IPS-NIHi11 (cell line): ENCODE results near the gene SPAG4.

Source experiments
- DNase-seq: peaks from one replicate; pipeline ENCODE4 v3.0.0; 2012; ENCODE audit warnings: mixed read lengths, low spot score

SPAG4 gene

DNA sequence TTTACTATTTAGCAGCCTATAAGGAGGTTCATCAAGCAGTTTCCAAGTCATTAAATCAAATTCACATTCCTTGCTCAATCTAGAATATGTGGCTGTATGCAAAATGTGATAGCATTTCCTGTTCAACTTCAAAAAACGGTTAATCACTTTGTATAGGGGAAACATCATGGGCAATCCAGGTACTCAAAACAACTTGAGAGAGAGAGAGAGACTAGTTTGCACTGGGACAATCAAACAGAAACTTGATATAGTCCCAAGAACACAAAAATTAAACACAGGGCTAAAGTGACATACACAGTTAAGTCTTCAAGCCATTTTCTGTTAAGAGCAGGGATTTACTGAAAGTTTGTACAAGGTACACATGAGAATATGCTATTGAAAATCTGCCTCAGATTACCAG lies 41.6 kb downstream of the SPAG4 start:
- no peak for DNase-seq

- no peak for DNase-seq
Measured at GRCh38 chr20:35660122-35660937, 44.7 kb downstream of the SPAG4 start.

DNA sequence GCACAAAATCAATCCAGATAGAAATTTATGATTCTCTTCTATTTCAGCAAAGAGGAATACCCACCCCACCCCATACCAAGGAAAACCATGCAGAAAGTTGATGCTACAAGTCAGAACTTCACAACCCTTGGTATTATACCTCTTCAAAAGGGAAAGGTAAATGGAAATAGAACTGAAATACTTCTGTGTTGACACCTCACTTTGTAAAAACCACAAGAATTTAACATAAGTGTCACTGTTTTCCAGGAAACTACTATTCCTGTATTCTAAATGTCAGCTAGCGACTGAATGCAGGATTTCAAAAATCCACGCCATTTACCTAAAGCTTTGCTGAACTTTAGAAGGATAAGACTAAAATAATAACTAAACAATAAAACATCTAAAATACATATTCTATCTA lies 45.4 kb downstream of the SPAG4 start:
- DNase-seq = no peak

- no peak for DNase-seq
Measured at GRCh38 chr20:35661908-35662307, 46.3 kb downstream of the SPAG4 start.

DNA sequence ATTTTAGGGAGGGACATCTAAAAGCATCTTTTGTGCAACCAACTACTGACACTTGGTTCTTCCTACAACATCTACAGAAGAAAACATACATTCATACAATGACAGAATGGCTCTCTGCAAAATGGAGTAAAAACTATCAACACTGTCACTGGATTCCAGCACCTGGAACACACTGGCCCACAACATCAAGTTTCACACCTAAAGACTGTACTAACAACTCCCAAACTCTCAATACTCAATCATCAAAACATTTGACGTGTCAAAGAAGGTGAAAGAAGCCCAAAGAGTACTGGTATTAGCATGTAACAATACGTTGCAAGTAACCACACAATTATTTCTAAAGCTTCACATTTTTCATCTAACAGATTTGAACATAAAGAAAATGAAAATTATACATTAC lies 46.9 kb downstream of the SPAG4 start:
- no peak for DNase-seq

DNA sequence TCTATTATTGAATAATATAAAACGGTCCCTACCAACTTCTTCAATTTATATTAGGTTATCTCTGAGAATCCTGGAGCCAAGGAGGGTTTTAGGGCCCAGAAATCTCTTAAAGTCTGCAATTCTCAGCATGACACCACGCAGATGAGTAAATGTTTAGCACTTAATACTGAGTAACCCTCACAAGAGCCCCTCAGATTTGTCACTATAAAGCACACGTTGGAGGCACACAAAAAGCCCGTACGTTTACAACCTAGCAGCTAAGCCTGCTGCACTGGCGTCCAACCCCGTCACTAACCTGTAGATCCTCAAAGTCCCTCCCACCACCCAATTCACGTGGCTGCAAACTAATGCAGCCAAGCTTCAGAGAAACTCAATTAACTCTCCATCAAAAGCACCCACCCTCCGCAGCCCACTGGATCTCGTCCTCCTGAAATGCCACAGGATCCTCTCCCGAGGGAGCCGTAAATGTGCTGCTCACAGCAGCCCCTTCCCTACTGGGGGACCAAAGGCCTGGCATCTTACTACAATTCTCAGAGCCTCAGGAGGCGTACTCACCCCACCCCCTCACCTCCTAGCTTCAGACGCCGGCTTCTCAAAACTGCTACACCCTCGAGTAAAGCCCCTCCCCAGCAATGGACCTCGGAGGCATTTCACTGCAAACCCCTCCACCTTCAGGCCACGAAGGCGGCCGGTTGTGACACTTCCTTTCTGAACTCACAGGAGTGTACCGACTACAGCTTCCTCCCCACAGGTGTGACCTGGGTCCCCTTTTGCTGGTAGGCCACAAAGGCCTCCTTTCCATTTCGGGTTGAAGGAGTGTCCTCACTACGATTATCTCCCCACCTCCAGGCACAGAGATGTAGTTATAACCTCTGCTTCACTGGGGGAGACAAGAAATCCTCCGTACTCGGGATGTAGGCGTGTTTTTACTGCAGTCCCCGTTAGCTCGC lies 48.2 kb downstream of the SPAG4 start:
- DNase-seq = peak; percentile 51

DNA sequence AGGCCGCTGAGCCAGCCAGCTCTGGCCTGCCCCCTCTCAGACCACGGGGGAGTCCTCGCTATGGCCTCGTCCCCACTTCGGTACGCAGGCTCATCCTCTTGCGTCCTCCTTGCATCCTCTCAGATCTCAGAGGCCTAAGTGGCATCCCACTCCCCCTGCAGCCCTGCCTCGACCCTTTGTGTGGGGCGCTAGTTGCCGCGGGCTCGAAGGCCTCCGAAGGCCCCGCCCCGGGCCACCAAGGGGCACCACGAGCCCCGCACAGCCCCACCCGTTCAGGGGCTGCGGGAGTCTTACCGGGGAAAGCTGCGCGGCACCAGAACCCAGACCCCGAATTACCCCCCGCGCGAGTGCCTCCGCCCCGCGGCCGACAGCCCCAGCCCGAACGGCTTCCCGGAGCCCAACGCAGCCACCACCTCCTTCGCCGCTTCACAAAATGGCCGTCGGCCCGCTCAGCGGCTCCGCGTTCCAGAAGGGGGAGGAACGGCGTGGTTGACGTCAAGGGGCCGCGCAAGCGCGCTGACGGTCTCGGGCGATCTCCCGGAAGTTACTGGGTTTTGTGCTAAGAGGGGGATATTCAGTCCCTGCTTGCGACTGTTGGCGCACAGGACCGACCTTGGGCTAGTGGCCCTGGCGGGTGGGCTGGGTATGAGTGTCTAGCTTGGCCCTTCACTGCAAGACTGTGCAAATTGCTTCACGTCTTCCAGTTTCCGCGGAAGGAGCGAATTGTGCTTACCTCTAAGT lies 49.0 kb downstream of the SPAG4 start, which contains the start of the genes CPNE1 and RBM12:
TSS of gene CPNE1 (minus strand) at position 435 of the 741 bp plus-strand sequence. CDS start 31,977 bp downstream, outside the sequence.
TSS of gene RBM12 (minus strand) at position 435 of the 741 bp plus-strand sequence. CDS start 9,578 bp downstream, outside the sequence.
- peak; percentile 98 for DNase-seq

- no peak for DNase-seq
Measured at GRCh38 chr20:35665949-35666288, 50.3 kb downstream of the SPAG4 start.

DNA sequence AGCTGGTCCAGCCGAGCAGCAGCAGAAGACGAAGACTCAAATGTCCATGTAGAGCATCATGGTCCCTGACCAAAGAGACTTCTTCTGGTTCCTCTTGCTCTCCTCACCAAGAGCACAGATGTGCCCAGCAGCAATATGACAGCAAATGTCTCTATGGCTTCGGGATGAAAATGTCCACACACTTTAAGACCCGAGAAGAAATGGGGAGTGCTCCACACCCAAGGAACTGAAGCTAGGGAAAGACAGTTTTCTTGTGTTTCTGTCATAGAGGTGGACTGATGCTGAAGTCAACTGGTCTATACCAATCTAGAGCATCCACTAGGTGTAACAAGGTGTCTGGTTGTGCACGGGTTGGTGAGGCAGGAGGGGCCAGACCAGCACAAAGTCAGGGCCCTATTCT lies 53.6 kb downstream of the SPAG4 start:
- DNase-seq = no peak

DNA sequence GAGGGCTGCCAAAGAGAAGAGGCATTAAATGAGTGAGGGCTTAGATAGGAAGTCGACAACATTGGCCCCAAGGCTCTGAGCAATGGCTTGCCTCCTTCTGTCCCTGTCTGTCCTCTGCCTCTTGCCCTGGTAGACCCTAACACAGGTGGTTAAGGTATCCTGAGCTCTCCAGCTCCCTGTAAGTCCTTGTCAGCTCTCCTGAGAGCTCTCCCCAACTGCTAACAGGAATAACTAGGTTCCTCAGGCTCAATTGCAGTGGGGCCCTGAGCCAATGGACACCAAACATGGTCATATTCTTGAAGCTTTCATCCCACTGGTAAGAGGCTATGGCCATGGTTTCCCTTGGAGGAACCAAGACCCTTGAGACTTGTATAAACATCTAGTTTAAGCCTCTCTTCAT lies 54.1 kb downstream of the SPAG4 start:
- no peak for DNase-seq
